ENCODE results near the gene ORM1. TPM values are rescaled to one million over a fixed set of nuclear protein-coding genes. Genes with fewer than 3 reads are reported as not detected.
"Not testable (repeated sequence)": the region's sequence is repeated elsewhere in the genome, so short reads cannot be mapped to it uniquely, and the experiment has no call there.

Gene ORM1
- polyA plus RNA-seq, 4 donors = 0.56 to 1.8 TPM; not detected in 2

DNA sequence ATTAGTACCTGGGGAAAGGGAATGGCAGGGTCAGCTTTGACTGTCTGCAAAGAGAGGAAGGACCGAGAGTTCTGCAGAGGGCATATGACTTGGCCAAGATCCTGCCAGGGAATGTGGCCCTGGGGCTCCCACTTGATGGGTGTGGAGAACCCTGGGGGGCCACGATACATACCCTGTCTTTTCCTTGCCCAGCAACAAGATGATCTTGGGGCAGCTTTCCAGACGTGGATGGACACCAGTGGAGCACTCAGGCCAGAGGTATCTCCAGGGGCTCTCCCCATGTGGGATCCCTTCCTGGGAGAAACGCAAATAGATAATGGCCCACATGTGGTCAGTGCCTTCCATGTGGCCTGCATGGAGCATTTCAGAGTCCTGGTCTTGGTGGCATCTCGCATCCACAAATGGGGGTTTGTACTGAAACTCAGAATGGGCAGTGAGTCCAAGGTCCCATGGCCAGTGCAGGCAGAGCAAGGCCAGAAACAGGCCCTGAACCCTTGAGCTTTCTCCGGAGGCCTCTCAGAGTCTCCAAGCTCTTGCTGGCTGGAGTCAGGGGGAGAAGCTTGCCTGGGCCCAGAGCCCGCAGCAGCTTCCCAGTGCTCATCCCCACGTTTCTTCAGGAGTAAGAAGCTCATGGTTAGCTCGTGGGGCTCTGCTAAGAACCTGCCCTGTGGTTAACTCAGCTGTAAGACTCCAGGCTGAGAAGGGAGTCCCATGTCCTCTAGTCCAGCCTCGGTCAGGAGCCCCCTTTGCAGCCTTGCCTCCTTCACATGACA is 18.3 kb upstream of the ORM1 start:
- no peak for DNase-seq (ENCODE audit: low read depth in 4 of 4, low spot score in 3 of 4)

DNA sequence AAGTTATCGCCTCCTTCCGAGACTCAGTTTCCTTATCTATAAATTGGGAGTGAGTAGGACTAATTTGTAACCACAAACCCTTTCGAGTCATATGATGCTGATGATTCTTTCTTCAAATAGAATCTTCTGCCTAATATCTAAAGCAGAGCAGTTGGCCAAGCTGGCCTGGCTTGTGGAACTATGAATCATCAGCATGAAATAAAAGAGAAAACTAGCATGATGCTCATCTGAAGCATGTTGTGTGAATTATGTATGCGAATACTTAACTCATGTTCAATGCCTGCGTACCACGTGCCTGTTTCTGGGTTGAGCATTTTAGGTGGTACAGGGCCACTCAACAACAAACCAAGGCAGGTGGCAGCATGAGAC is 15.0 kb upstream of the ORM1 start:
- DNase-seq (ENCODE audit: low read depth in 4 of 4, low spot score in 3 of 4) = no peak

DNA sequence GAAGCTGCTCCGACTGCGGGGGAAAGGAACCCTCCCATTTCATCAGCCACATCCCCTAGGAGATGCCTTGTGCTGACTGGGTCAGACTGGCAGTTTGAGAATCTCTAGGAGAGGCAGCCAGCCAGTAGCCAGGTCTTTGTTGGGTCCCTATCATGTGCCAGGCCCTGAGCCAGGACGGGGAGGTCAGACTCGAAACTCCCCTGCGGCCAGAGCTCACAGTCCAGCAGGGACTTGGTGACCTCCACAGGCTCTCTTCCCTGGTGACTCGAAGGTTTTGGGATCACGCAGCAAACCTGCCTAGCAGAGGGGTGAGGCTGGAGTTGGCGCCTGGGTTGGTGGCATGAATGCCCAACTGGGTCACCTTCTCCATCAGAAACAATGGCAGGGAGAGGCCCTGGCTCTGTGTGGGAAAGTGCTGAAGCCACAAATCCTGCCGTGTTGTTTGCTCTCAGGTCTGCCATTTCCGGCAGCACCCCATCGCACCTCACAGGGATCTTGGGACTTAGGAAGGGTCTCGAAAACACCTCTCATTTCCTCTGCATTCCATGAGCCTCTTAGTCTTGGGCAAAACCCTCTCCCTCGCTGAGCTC is 14.4 kb upstream of the ORM1 start:
- DNase-seq (ENCODE audit: low read depth in 4 of 4, low spot score in 3 of 4) = no peak

DNA sequence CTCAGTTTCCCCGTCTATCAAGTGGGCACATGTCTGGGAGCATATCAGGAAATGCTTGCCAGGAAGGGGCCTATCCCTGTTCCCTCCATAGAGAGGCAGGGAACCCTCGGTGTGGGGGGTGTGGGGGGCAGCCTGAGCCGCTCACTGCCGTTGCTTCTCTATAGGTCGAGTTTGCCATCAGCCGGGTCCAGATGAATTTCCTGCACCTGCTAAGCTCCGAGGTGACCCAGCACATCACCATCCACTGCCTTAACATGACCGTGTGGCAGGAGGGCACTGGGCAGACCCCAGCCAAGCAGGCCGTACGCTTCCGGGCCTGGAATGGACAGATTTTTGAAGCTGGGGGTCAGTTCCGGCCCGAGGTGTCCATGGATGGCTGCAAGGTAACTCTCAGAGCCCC is 13.8 kb upstream of the ORM1 start:
- DNase-seq (ENCODE audit: low read depth in 4 of 4, low spot score in 3 of 4) = no peak

DNA sequence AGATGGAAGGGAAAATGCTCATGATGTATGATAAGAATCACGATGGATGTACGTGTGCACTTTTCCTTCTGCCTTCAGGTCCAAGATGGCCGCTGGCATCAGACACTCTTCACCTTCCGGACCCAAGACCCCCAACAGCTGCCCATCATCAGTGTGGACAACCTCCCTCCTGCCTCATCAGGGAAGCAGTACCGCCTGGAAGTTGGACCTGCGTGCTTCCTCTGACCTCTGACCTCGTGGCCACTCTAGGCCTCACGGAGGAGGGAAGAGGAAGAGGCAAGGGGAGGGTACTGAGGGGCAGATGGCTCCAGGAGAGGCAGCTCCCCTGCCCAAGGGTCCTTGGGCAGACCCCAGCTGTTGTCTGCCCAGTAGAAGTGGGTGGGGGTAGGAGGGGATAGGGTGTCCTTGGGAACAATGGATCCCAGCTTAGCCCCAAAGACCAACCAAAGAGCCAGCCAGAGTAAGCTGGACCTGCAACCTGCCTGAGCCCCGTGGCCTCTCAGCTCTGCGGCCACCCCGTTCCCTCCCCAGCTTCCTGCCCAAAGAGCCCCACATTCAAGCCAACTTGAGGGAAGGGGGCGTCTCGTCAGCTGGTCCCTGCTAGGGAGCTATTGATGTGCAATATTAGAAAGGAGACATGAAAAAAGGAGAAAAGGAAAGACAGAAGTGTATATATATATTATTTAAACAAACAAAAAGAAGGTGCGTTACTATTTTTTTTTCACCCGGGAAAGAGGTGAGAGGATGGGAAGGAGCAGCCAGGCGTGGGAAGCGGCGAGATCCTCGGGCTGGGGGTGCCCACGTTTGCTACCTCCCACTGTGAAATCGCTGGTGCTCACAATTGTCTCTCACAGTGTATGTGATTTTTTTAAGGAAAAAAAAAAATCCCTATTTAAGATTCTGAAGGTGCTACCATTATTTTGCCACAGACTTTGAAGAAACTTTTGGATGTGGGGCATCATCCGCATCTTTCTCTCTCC is 12.1 kb upstream of the ORM1 start:
- DNase-seq (ENCODE audit: low read depth in 4 of 4, low spot score in 3 of 4) = no peak

DNA sequence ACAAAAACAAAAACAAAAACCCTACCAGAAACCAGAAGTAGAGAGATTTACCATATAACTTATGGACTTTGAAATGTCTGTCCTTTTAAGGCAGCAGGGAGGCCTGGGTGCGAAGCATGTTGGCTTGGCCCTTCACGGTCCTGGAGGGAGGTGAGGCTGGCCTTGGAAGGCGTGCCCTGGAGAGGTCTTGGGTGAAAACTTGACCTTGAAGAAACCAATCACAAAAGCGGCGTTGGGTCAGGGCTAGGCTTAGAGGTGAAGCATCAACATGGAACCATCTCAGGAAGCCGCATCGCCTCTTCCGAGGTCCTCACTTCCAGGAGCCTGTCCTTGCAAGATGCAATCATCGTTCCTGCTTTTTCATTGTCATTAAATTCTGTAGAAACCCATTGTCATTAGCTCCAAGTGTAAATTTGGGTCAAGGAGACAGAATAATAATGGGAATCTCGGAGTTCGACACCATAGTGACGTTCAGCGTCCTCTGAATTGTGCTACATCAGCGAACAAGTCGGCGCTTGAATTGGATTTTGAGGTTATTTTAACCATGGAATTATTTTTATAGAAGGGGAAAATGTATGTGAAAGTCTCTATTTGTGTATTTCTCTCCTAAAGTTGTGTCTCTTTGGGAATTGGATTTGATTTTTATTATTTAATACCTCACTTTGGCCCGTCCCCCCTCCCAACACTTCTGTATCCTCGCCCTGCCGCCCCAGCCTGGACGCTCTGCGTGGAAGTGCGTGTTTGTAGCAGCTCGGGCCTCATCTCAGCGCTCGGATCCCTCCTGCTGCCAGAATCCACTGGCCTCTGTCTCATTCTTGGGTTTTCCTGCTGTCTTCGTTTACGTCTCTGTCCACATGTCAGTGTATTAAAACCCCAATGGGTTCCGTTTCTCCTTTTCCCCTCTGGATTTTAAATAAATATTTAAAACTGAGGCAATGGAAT is 11.1 kb upstream of the ORM1 start:
- DNase-seq (ENCODE audit: low read depth in 4 of 4, low spot score in 3 of 4) = no peak

DNA sequence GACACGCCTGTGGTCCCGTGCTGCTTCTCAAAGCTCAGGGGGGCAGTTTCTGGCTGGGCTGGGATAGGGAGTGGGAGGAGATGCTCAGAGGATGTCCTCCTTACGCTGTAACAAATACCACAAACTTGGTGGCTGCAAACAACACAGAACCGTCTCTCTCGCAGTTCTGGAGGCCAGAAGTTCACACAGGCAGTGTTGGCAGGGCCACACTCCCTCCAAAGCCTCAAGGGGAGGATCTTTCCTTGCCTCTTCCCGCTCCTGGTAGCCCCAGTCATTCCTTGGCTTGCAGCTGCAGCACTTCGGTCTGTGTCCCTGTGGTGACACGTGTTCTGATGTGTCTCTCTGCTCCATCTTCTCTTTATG is 10.4 kb upstream of the ORM1 start:
- DNase-seq (ENCODE audit: low read depth in 4 of 4, low spot score in 3 of 4) = no peak

DNA sequence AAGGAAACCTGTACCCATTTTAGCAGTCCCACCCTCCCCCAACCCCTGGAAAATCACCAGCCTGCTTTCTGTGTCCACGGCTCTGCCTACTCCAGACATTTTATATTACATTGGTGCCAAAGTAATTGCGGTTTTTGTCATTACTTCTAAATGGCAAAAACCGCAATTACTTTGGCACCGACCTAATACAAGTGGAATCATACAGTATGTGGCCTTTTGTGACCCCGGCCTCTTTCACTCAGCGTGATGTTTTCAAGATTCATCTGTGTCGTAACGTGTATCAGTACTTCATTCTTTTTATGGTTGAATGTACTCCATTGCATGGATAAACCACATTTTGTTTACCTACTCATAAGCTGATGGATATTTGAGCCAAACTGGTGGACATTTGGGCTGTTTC is 9.7 kb upstream of the ORM1 start:
- no peak for DNase-seq (ENCODE audit: low read depth in 4 of 4, low spot score in 3 of 4)

DNA sequence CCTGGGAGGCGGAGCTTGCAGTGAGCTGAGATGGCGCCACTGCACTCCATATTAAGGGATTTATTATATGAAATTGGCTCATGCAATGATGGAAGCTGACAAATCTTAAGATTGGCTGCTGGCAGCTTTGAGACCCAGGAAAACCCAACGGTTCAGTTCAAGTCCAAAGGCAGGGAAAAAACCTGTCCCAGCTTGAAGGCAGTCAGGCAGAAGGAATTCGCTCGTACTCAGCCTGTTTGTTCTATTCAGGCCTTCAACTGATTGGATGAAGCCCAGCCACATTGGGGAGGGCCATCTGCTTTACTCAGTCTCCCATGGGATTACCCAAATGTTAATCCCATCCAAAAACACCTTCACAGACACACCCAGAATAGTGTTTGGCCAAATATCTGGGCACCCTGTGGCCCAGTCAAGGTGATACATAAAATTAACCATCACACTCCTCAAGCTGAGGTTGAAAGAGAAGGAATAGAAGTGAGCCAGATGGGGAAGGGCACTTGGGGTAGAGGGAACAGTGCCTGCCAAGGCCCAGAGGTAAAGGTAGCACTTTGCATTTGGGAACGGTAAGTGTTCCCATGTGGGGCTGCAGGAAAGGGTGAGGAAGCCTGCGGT is 8.5 kb upstream of the ORM1 start:
- no peak for DNase-seq (ENCODE audit: low read depth in 4 of 4, low spot score in 3 of 4)

DNA sequence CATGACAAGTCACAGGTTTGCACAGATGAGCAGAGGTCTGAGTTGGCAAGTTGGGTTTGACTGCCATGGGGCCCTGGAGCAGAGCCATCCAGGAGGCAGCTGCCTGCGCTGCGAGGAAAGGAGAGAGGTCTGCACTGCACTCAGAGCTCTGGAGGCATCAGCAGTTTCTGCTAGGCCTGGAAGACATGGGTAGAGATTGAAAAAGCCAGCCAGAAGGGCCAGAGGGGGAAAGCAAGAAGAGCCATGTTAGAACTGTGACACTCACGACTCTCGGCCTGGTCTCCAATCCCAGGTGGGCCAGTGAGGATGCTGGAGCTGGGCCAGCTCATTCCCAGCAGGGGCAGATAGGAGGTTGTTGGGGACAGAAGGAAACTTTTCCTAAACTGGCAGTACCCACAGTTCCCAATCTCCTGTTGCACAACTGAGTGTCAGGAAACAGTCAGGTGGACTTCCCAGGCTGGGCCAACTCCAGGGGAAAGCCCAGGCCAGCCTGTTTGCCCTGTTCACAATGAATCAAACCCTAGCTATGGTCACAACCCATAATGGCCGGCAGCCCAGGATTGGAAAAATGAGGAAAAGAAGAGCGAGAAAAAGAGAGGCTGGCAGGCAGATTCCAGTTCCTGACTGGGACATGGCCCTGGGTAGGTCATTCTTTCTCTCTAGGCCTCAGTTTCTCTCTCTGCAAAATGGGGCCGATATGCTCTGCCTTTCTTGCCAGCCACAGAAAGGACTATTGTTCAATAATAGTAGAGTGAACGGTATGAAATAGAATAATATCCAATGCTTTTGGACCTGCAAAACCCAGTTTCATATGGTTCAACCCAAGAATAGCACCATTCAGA is 7.8 kb upstream of the ORM1 start:
- no peak for DNase-seq (ENCODE audit: low read depth in 4 of 4, low spot score in 3 of 4)

DNA sequence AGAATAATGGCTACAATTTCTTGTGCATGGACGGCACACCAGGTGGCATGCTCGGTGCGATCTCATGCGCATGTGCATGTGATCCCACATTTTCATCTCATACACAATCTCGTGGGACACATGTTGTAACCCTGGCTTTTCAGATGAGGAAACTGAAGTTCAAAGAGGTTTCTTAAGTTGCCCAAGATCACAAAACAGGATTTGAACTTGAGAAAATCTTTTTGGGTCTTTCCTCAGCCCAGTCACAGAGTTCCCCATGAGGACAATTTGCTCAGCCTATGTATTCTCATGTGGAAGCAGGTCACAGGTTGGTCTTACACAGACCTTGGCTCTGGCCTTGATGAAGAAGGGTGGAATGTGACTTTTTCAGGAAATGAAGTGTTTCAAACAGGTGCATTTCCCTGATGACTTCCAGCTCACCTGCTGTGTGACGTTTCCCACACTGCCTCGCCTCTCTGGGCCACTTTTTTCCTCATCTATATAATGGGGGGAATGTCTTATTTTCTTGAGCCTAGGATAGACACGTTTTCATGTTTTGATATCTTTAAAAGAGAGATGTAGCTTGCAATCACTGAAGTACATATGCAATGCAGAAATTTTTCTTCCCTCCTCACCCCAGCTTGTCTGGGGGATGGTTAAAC is 7.1 kb upstream of the ORM1 start:
- no peak for DNase-seq (ENCODE audit: low read depth in 4 of 4, low spot score in 3 of 4)

DNA sequence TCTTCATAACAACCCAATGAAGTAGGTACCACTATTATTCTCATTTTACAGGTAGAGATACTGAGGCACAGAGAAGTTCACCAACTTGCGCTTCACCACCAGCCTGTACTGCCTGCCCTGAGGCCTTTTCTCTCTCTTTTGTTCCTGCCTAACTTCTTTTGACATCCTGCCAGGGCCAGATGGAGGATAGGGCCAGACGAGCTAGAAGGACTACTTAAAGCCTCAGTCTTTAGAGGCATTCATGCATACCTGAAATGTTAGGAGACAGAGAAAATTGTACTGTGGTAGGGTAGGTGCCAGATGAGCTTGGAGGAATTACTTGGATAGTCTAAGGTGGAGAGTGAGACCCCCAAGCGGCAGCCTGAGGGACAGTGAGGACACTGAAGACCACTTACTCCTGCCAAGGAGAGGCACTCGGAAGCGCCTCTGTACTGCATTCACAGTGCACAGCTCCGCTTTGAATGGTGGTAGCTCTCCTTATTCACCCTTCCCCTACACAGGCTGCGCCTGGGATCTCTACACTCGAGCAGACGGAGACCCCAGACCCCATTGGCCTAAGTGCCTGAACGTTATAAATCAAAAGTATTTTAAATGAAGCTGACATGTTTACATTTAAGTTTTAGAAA is 6.2 kb upstream of the ORM1 start:
- no peak for DNase-seq (ENCODE audit: low read depth in 4 of 4, low spot score in 3 of 4)

DNA sequence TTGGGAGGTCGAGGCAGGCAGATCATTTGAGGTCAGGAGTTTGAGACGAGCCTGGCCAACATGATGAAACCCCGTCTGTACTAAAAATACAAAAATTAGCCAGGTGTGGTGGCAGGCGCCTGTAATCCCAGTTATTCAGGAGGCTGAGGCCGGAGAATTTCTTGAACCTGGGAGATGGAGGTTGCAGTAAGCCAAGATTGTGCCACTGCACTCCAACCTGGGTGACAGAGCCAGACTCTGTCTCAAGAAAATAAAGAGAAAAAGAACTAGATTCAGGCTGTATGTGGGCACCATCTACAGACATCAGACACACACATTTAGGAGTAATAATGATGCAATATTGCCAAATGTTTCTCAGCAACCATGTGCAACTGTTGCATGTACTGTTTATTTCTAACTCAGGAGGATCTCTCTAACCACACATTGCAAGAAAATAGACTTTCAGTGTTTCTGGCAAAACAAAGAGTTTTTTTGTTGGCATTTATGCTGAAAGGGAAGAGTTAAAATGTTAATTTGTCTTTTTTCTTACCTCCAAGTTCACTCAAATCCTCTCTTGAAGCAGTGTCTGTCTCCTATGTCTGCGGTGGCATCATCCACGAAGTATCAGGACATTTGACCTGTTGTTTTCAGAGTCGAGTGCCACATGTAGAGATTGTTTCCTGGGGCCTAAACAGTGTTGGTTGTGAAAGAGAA is 5.1 kb upstream of the ORM1 start:
- no peak for DNase-seq (ENCODE audit: low read depth in 4 of 4, low spot score in 3 of 4)

DNA sequence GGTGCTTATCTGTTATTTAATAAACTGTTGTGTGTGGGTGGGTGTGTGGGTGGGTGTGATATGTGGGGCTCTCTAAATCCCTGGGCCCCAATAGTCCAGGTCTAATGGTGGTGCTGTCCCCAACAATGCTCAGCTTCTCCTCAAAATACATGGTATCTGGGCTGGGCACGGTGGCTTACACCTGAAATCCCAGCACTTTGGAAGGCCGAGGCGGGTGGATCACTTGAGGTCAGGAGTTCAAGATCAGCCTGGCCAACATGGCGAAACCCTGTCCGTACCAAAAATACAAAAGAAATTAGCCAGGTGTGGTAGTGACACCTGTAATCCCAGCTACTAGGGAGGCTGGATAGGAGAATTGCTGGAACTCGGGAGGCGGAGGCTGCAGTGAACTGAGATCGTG is 4.5 kb upstream of the ORM1 start:
- DNase-seq (ENCODE audit: low read depth in 4 of 4, low spot score in 3 of 4) = no peak

DNA sequence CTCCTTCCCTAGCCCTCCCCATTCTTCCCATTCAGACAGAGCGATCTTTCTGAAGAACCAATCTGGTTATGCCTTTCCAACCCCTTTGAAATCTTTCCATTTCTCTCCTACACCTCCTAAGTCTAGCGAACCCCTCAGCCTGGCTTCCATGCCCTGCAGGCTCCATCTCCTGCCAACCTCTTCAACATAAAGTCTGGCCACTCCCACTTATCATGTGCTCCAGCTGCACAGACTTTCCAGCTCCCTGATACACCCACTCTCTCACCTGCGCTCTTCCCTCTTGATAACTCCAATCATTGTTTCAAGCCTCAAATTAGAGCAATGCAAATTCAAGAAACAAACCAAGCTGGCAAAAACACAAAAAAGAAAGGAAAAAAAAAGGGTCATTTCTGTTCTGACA is 3.8 kb upstream of the ORM1 start:
- no peak for DNase-seq (ENCODE audit: low read depth in 4 of 4, low spot score in 3 of 4)

DNA sequence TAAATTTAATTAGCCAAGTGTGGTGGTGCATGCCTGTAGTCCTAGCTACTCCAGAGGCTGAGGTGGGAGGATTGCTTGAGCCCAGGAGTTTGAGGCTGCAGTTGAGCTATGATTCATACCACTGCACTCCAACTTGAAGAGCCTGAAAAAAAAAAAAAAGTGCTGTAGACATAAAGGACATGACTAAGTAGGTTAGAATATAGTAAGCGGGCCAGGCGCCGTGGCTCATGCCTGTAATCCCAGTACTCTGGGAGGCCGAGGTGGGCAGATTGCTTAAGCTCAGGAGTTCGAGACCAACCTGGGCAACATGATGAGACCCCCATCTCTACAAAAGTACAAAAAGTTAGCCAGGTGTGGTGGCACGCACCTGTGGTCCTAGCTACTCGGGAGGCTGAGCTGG is 2.2 kb upstream of the ORM1 start:
- DNase-seq (ENCODE audit: low read depth in 4 of 4, low spot score in 3 of 4) = not testable (repeated sequence)

DNA sequence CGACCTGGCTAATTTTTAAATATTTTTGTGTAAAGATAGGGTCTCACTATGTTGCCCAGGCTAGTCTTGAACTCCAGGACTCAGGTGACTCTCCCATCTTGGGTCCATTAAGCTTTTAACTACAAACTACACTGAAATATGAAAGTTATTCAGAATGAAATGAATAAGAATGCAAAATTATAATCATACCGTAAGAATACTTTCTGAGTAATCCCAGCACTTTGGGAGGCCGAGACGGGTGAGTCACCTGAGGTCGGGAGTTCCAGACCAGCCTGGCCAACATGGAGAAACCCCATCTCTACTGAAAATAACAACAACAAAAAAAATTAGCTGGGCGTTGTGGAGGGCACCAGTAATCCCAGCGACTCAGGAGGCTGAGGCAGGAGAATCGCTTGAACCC is 1.1 kb upstream of the ORM1 start:
- no peak for DNase-seq (ENCODE audit: low read depth in 4 of 4, low spot score in 3 of 4)

Measured in left renal pelvis (tissue), 4 donors.